ENCODE results near the gene KCNMA1.

The KCNMA1 gene

GRCh38 chr10:77474386-77474785 lies 163.2 kb downstream of the KCNMA1 start:
- TF ChIP-seq CTCF (IDR thresholded peaks at IDR 0.05; ENCODE audit: low read depth, low read length) = no peak
- in situ Hi-C loops (cut with HindIII; ENCODE audit: low sequenced_read_pairs) = no loop called here
- H3K4me3 ChIP-seq (ENCODE audit: low read depth, low read length) = no peak overlapping the region
- DNase-seq (ENCODE audit: low read depth, low spot score) = no peak

GRCh38 chr10:77472146-77472545 lies 165.5 kb downstream of the KCNMA1 start:
- H3K4me3 ChIP-seq (ENCODE audit: low read depth, low read length) = no peak overlapping the region
- in situ Hi-C loops (cut with HindIII; ENCODE audit: low sequenced_read_pairs) = no loop called here
- TF ChIP-seq CTCF (IDR thresholded peaks at IDR 0.05; ENCODE audit: low read depth, low read length) = no peak
- no peak for DNase-seq (ENCODE audit: low read depth, low spot score)

GRCh38 chr10:77471069-77471536 lies 166.5 kb downstream of the KCNMA1 start:
- H3K4me3 ChIP-seq (ENCODE audit: low read depth, low read length) = no peak overlapping the region
- in situ Hi-C loops (cut with HindIII; ENCODE audit: low sequenced_read_pairs) = no loop called here
- TF ChIP-seq CTCF (IDR thresholded peaks at IDR 0.05; ENCODE audit: low read depth, low read length) = no peak
- DNase-seq (ENCODE audit: low read depth, low spot score) = no peak

DNA sequence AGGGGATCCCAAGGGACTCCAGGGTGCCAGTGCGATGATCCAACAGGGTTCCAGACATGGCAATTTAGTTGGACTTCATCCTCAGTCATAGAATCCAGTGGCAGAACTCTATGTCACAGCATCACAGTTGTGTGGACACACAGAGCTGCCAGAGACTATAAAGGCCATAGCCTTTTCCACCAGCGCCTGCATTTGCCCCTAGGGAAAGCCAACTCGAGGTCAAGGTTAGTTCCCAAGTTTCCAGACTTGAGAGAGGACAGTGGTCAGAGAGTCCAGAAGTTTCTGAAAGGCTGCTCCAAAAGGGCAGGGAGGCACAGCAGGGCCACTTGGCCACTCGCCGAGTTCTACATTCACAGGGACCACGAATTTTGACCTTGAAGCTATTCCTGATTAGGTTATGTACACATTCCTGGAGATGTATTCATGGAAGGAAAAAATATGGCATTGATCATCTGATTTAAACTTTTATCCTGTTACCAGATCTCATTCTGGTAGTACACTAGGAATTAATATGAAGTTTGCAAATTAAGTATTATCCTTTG lies 170.1 kb downstream of the KCNMA1 start:
- in situ Hi-C loops (cut with HindIII; ENCODE audit: low sequenced_read_pairs) = no loop called here
- H3K4me3 ChIP-seq (ENCODE audit: low read depth, low read length) = no peak overlapping the region
- DNase-seq (ENCODE audit: low read depth, low spot score) = no peak
- TF ChIP-seq CTCF (IDR thresholded peaks at IDR 0.05; ENCODE audit: low read depth, low read length) = no peak

DNA sequence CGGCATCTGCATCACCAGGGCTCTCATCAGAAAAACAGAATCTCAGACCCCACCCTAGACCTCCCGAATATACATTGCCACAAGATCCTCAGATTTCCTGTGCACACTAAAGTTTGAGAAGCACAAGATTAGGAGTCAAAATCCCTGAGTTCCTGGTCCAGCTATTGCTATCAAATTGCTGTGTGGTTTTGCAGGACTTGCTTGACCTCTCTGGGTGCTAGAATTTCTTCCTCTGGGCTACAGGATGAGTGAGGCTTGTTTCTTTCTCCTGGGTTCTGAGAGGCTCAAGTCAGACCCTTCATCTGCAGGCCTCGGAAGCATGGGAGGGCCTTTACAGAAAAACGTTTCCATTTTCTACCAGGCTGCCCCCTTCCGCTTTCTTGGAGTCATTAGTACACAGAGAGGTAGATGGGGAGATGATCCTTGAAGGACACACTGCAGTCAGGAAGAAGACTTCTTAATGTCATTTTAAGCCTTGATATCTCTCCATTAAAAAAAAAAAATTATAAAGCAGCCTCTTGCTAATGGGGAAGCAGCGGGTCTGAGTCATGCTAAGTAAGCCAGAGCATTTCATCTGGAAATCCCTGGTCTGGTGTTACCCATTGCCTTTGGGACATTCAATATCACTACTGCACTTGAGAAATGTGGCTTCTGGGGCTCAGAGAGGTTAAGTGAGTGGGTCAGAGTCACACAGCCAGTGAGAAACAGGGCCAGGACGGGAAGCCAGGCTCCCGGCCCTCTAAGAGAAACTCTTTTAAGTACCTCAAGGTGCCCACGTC lies 173.5 kb downstream of the KCNMA1 start:
- in situ Hi-C loops (cut with HindIII; ENCODE audit: low sequenced_read_pairs) = no loop called here
- no peak overlapping the region for H3K4me3 ChIP-seq (ENCODE audit: low read depth, low read length)
- no peak for TF ChIP-seq CTCF (IDR thresholded peaks at IDR 0.05; ENCODE audit: low read depth, low read length)
- peak; percentile 49 for DNase-seq (ENCODE audit: low read depth, low spot score)

DNA sequence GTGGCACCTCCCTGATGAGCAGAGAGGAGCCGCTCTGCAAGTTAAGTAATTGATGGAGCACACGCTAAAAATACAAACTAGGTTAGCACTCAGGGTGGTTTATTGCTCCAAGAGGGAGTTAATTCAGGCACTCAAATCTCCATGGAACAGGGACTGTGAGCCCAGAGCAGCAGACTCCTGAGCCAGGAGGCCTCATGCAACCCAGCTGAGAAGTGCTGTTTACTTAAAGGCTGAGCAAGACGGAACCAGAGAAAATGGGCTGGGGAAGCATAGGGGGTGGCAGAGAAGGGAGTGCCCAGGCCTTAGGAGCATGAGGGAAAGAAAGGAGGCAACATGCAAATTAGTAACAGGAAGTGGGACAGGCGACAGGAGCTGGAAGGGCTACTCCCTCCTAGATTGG lies 174.1 kb downstream of the KCNMA1 start:
- no peak for DNase-seq (ENCODE audit: low read depth, low spot score)
- H3K4me3 ChIP-seq (ENCODE audit: low read depth, low read length) = no peak overlapping the region
- no peak for TF ChIP-seq CTCF (IDR thresholded peaks at IDR 0.05; ENCODE audit: low read depth, low read length)
- in situ Hi-C loops (cut with HindIII; ENCODE audit: low sequenced_read_pairs) = no loop called here
